Measurements from ENCODE around the gene ADI1.

- no peak for TF ChIP-seq CTCF (IDR thresholded peaks at IDR 0.05; ENCODE audit: poor library complexity)
- no peak for TF ChIP-seq EZH2 (IDR thresholded peaks at IDR 0.05; ENCODE audit: borderline replicate concordance)
- no peak for TF ChIP-seq EZH2phosphoT487 (IDR thresholded peaks at IDR 0.05; ENCODE audit: low read depth, severe bottlenecking, unreplicated experiment)
Observed at GRCh38 chr2:3503483-3503882, 15.8 kb downstream of the ADI1 start.
